Myocyte (in vitro differentiated cells): ENCODE results near the gene CCM2. TPM values are rescaled to one million over a fixed set of nuclear protein-coding genes. Genes with fewer than 3 reads are reported as not detected.
"Not testable (repeated sequence)": the region's sequence is repeated elsewhere in the genome, so short reads cannot be mapped to it uniquely, and the experiment has no call there.

Source experiments
- DNase-seq: peaks from one replicate; pipeline ENCODE4 v3.0.0-alpha.2; 2012; ENCODE audit warnings: low read depth
- total RNA-seq: library from RNA; depleted of rRNA; stranded (reverse); fragments of >200 nt; gene quantifications from 2 replicates; pipeline ENCODE4 v1.2.3, GENCODE V29; 2014

The CCM2 gene
- total RNA-seq, 1 donor from 2014 or later = 113 TPM

- peak; percentile 35 for DNase-seq
Measured at GRCh38 chr7:45098983-45099839, 99.2 kb downstream of the CCM2 start.

GRCh38 chr7:45099891-45100760 is 100.1 kb downstream of the CCM2 start:
- no peak for DNase-seq

- DNase-seq = peak; percentile 30
Measured at GRCh38 chr7:45100761-45101480, 100.9 kb downstream of the CCM2 start.

GRCh38 chr7:45101748-45102147 is 101.7 kb downstream of the CCM2 start:
- no peak for DNase-seq

GRCh38 chr7:45102785-45103712 is 103.0 kb downstream of the CCM2 start:
- no peak for DNase-seq

- peak; percentile 53 for DNase-seq
Measured at GRCh38 chr7:45103958-45104843, 104.2 kb downstream of the CCM2 start.

GRCh38 chr7:45104844-45105587 is 105.0 kb downstream of the CCM2 start:
- DNase-seq = peak; percentile 16

- peak; percentile 70 for DNase-seq
Measured at GRCh38 chr7:45105588-45106188, 105.7 kb downstream of the CCM2 start.

GRCh38 chr7:45106820-45107219 is 106.8 kb downstream of the CCM2 start:
- DNase-seq = no peak

GRCh38 chr7:45107356-45107755 is 107.4 kb downstream of the CCM2 start:
- DNase-seq = no peak

- DNase-seq = no peak
Measured at GRCh38 chr7:45108863-45109262, 108.9 kb downstream of the CCM2 start.

GRCh38 chr7:45111298-45112223 is 111.6 kb downstream of the CCM2 start, which contains the start of gene TBRG4:
Gene TBRG4, minus strand, starts transcription at chr7:45111697. Its CDS starts 2,460 bp downstream, at chr7:45109237.
- peak; percentile 99 for DNase-seq

GRCh38 chr7:45112648-45113047 is 112.6 kb downstream of the CCM2 start:
- no peak for DNase-seq

- DNase-seq = not testable (repeated sequence)
Measured at GRCh38 chr7:45114257-45114656, 114.3 kb downstream of the CCM2 start.

GRCh38 chr7:45114926-45115325 is 114.9 kb downstream of the CCM2 start:
- DNase-seq = no peak

- DNase-seq = no peak
Measured at GRCh38 chr7:45116048-45116447, 116.0 kb downstream of the CCM2 start.

- no peak for DNase-seq
Measured at GRCh38 chr7:45117582-45117981, 117.6 kb downstream of the CCM2 start.
